Smooth muscle cell (in vitro differentiated cells): ENCODE measurements around the gene CNIH1. TPM values are rescaled to one million over a fixed set of nuclear protein-coding genes. Genes with fewer than 3 reads are reported as not detected.

Experiments
- DNase-seq: peaks from one replicate; lab custom pipeline; 2025; ENCODE audit not compliant: unreplicated experiment; lab: John Stamatoyannopoulos, UW
- H2AFZ ChIP-seq: fragments of 200-600 bp; sonication (generic); 2 replicates; pipeline ENCODE4 v1.6.0; 2016; ENCODE audit warnings: antibody characterized with exemption, low read depth, mild to moderate bottlenecking
- H3F3A ChIP-seq: fragments of 200-600 bp; sonication (generic); 2 replicates; pipeline ENCODE4 v1.6.0; 2017; ENCODE audit warnings: antibody characterized with exemption, low read depth
- H3K27ac ChIP-seq: fragments of 200-600 bp; sonication (generic); 2 replicates; pipeline ENCODE4 v1.5.1; 2016; ENCODE audit warnings: low read depth, mild to moderate bottlenecking
- H3K27me3 ChIP-seq: fragments of 200-600 bp; sonication (generic); 2 replicates; pipeline ENCODE4 v1.6.1; 2016; ENCODE audit warnings: low read depth, mild to moderate bottlenecking
- H3K36me3 ChIP-seq: fragments of 200-600 bp; sonication (generic); 2 replicates; pipeline ENCODE4 v1.5.1; 2016; ENCODE audit warnings: low read depth
- H3K4me1 ChIP-seq: fragments of 200-600 bp; sonication (generic); 2 replicates; pipeline ENCODE4 v1.5.1; 2016; ENCODE audit warnings: low read depth
- H3K4me2 ChIP-seq: fragments of 200-600 bp; sonication (generic); 2 replicates; pipeline ENCODE4 v1.6.0; 2016; ENCODE audit warnings: mild to moderate bottlenecking
- H3K4me3 ChIP-seq: fragments of 200-600 bp; sonication (generic); 2 replicates; pipeline ENCODE4 v1.5.1; 2016; ENCODE audit warnings: mild to moderate bottlenecking
- H3K79me2 ChIP-seq: fragments of 200-600 bp; sonication (generic); 2 replicates; pipeline ENCODE4 v1.6.0; 2016; ENCODE audit warnings: low read depth, mild to moderate bottlenecking
- H3K9ac ChIP-seq: fragments of 200-600 bp; sonication (generic); 2 replicates; pipeline ENCODE4 v1.6.0; 2016; ENCODE audit warnings: low read depth
- H3K9me3 ChIP-seq: fragments of 200-600 bp; sonication (generic); replicated peaks from 2 replicates; pipeline ENCODE4 v1.5.1; 2016; ENCODE audit warnings: low read depth
- H4K20me1 ChIP-seq: fragments of 200-600 bp; sonication (generic); 2 replicates; pipeline ENCODE4 v1.6.0; 2016; ENCODE audit warnings: low read depth
- CTCF ChIP-seq: fragments of 200-600 bp; sonication (generic); IDR thresholded peaks from 2 replicates; pipeline ENCODE4 v1.5.1; 2017; ENCODE audit warnings: borderline replicate concordance, mild to moderate bottlenecking, antibody characterized with exemption; ENCODE audit not compliant: insufficient read depth, poor library complexity, severe bottlenecking
- WGBS: methylation state at CpG from one replicate; pipeline ENCODE4 v1.1.7; 2016; ENCODE audit warnings: low lambda C conversion rate; 5-methylcytosine and 5-hydroxymethylcytosine counted together
- polyA plus RNA-seq: library from polyadenylated mRNA; unstranded; fragments of >200 nt; fragmentation: Nextera tagmentation; extraction: Ambion mirVana; gene quantifications from 2 replicates; pipeline ENCODE4 v1.2.1, GENCODE V29; 2016
- total RNA-seq: library from RNA; depleted of rRNA; stranded (reverse); fragments of >200 nt; gene quantifications from 2 replicates; pipeline ENCODE4 v1.2.3, GENCODE V29; 2014

CNIH1 gene
- total and polyA plus RNA-seq, 2 experiments from 2014 or later = 133 to 172 TPM

DNA sequence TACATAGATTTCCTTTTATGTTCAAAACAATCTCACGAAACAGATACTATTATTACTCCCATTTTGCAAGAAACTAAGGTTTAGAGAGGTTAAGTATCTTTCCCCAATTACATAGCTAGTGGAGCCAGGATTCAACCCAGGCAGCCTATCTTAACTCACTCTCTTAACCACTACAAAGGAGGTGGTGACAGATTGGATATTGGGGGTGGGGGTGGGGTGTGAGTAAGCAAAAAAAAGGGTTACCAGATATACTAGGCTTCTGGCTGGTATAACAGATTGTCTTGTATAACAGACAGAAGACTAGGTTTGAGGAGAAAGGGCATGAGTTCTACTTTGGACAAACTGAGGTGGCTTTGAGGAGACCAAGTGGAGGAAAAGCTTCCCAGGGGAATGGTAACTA, 45.5 kb upstream of the CNIH1 start:
- Histone ChIP-seq H3K4me2 (peak overlapping the region; percentile 37), H3K9ac (no peak overlapping the region)

DNA sequence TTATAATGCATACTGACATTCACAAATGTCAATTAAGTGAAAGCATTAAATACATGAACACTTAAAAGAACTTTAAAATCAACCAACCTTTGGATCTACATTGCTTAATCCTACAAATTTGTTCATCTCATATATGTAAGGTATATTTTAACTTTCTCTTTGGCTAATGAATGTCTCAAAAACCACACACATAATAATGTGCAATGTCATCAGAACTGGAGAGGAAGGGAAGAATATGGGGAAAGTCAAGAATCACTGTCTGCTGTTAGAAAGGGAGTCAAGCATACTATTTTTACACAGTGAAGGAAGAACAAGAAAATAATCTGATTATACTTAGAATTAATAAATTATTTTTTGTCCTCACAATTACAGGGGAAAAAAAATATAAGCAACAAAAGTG, 42.7 kb upstream of the CNIH1 start:
- Histone ChIP-seq H3K9me3 (no peaks in the 10 kb centered on the region), H2AFZ (no peak overlapping the region), H3K27me3 (no peaks in the 10 kb centered on the region), H3K79me2 (peaks cover 60% of the 10 kb centered on the region), H4K20me1 (peaks cover 84% of the 10 kb centered on the region), H3K9ac (no peak overlapping the region), H3K27ac (no peak overlapping the region), H3K4me3 (no peak overlapping the region), H3K36me3 (no peaks in the 10 kb centered on the region), H3F3A (peaks cover 9% of the 10 kb centered on the region), H3K4me1 (peaks cover 18% of the 10 kb centered on the region), H3K4me2 (peak overlapping the region; percentile 2)
- TF ChIP-seq CTCF = no peak
- no peak for DNase-seq

More for the DNA sequence above, 45.5 kb upstream of the CNIH1 start:
- H3K27ac ChIP-seq = no peak overlapping the region
- DNase-seq = no peak
- H3K4me3 ChIP-seq = no peak overlapping the region
- peaks cover 57% of the 10 kb centered on the region for H4K20me1 ChIP-seq
- 35% methylated on average over 1 of the region's 1 CpG for WGBS
- H3K9me3 ChIP-seq = no peaks in the 10 kb centered on the region
- no peaks in the 10 kb centered on the region for H3K36me3 ChIP-seq
- H3F3A ChIP-seq = peaks cover 10% of the 10 kb centered on the region
- peaks cover 18% of the 10 kb centered on the region for H3K4me1 ChIP-seq
- no peak overlapping the region for H2AFZ ChIP-seq
- peaks cover 60% of the 10 kb centered on the region for H3K79me2 ChIP-seq
- TF ChIP-seq CTCF = no peak
- no peaks in the 10 kb centered on the region for H3K27me3 ChIP-seq

GRCh38 chr14:54483073-54483745, 42.0 kb upstream of the CNIH1 start:
- peaks cover 8% of the 10 kb centered on the region for H3F3A ChIP-seq
- H3K9me3 ChIP-seq = no peaks in the 10 kb centered on the region
- 88% methylated on average over 8 of the region's 8 CpGs for WGBS
- DNase-seq = no peak
- H3K79me2 ChIP-seq = peaks cover 56% of the 10 kb centered on the region
- H3K27me3 ChIP-seq = no peaks in the 10 kb centered on the region
- H3K9ac ChIP-seq = no peak overlapping the region
- no peak overlapping the region for H3K4me3 ChIP-seq
- no peaks in the 10 kb centered on the region for H3K36me3 ChIP-seq
- H3K27ac ChIP-seq = no peak overlapping the region
- H2AFZ ChIP-seq = no peak overlapping the region
- no peak for TF ChIP-seq CTCF
- H4K20me1 ChIP-seq = peaks cover 89% of the 10 kb centered on the region
- no peak overlapping the region for H3K4me2 ChIP-seq
- H3K4me1 ChIP-seq = peaks cover 18% of the 10 kb centered on the region

- WGBS = 83% methylated on average over 2 of the region's 2 CpGs
- Histone ChIP-seq H3K27me3 (no peaks in the 10 kb centered on the region), H3K27ac (peak overlapping the region; percentile 77), H3K4me3 (no peak overlapping the region), H3K36me3 (no peaks in the 10 kb centered on the region), H4K20me1 (peaks cover 82% of the 10 kb centered on the region), H2AFZ (no peak overlapping the region), H3K79me2 (peaks cover 41% of the 10 kb centered on the region), H3K4me2 (peak overlapping the region; percentile 42), H3K4me1 (peaks cover 7% of the 10 kb centered on the region), H3K9me3 (no peaks in the 10 kb centered on the region), H3K9ac (peak overlapping the region; percentile 23), H3F3A (peaks cover 3% of the 10 kb centered on the region)
- DNase-seq = no peak
- no peak for TF ChIP-seq CTCF
Observed at GRCh38 chr14:54481695-54482094, 40.5 kb upstream of the CNIH1 start.
